Kidney (tissue), 14 donors: Measurements from ENCODE around the gene DIAPH3. TPM values are rescaled to one million over a fixed set of nuclear protein-coding genes. Genes with fewer than 3 reads are reported as not detected.

Experiments used
- DNase-seq, 5 donors: peaks; one replicate each; pipeline ENCODE4 v3.0.0-alpha.2; 2013 to 2020
- FAIRE-seq: peaks from 2 replicates; lab custom pipeline; 2012; peaks lifted over from hg19 to GRCh38; lab: Jason Lieb, UNC
- H3K27ac ChIP-seq, 2 donors: one replicate each; pipeline ENCODE4 v1.7.0; 2013; ENCODE audit warnings: low read depth in 2 of 2, low read length in 2 of 2, inconsistent platforms in 1 of 2
- H3K27me3 ChIP-seq: one replicate; pipeline ENCODE4 v1.7.1; 2013; ENCODE audit warnings: low read length, inconsistent platforms; ENCODE audit not compliant: control insufficient read depth, insufficient read depth
- H3K36me3 ChIP-seq, 3 donors: one replicate each; pipeline versions ENCODE4 v1.7.0 to v1.7.1; 2013; ENCODE audit warnings: low read length in 3 of 3, control low read depth in 1 of 3, inconsistent platforms in 1 of 3; ENCODE audit not compliant: insufficient read depth in 3 of 3, control insufficient read depth in 2 of 3
- H3K4me1 ChIP-seq, 3 donors: one replicate each; pipeline versions ENCODE4 v1.7.0 to v1.7.1; 2013; ENCODE audit warnings: low read length in 3 of 3, inconsistent platforms in 1 of 3, low read depth in 1 of 3; ENCODE audit not compliant: control insufficient read depth in 2 of 3, insufficient read depth in 2 of 3
- H3K4me3 ChIP-seq, 3 donors: one replicate each; pipeline versions ENCODE4 v1.7.0 to v1.8.1; 2013; ENCODE audit warnings: low read length in 3 of 3, control low read depth in 1 of 3, inconsistent platforms in 1 of 3
- H3K9ac ChIP-seq, 3 donors: one replicate each; pipeline versions ENCODE4 v1.7.0 to v1.7.1; 2013; ENCODE audit warnings: low read length in 3 of 3, control low read depth in 1 of 3, inconsistent platforms in 1 of 3
- H3K9me3 ChIP-seq, 3 donors: one replicate each; pipeline versions ENCODE4 v1.7.0 to v1.7.1; 2013; ENCODE audit warnings: low read length in 3 of 3, control low read depth in 1 of 3, inconsistent platforms in 1 of 3; ENCODE audit not compliant: control insufficient read depth in 2 of 3, insufficient read depth in 1 of 3
- CTCF ChIP-seq: IDR thresholded peaks from 3 replicates; pipeline ENCODE4 v1.5.1; 2012; ENCODE audit warnings: mild to moderate bottlenecking, moderate library complexity, borderline replicate concordance; ENCODE audit not compliant: insufficient read depth; ENCODE audit errors: extremely low read depth
- intact Hi-C: fragments of 100-400 bp; cut with DNase I; formaldehyde crosslinking; loops from one replicate; pipeline ENCODE4 v1.11.1; 2022
- polyA plus RNA-seq: library from polyadenylated mRNA; stranded (reverse); fragments of 350-450 nt; fragmentation: Illumina TruSeq; extraction: RNeasy Lipid Tissue Mini Kit (QIAGEN cat#74804); gene quantifications from one replicate; pipeline ENCODE4 v1.2.3, GENCODE V29; 2014; ENCODE audit warnings: low read depth, low replicate concordance; ENCODE audit not compliant: insufficient read depth
- total RNA-seq: library from RNA; stranded (reverse); fragmentation: NEBNext Ultra II Directional; extraction: Animal tissue kit (Norgen Biotek cat#: 25700); gene quantifications from one replicate; pipeline ENCODE4 v1.2.1, GENCODE V29; 2021
- donor health status: control.
- donor health status: control.
- donor health status: control.
- donor health status: control.
- donor health status: control.
- donor health status: DM: yes; HTN: yes; CAD: no.
- donor health status: Normal renal cell carcinoma (clear cell type).

The DIAPH3 gene
- total and polyA plus RNA-seq, 2 donors from 2014 or later: 2.0 to 2.7 TPM

GRCh38 chr13:59742467-59742866 is 421.3 kb downstream of the DIAPH3 start:
- Histone ChIP-seq H3K4me3 (no peak overlapping the region), H3K36me3 (no peaks in the 10 kb centered on the region), H3K27me3 (no peaks in the 10 kb centered on the region), H3K27ac (no peak overlapping the region), H3K9ac (no peak overlapping the region), H3K9me3 (no peaks in the 10 kb centered on the region), H3K4me1 (peaks cover 0 to 5% (median 0%) of the 10 kb centered on the region in 3 donors)
- TF ChIP-seq CTCF: no peak
- DNase-seq (no peak), FAIRE-seq (no peak)
- intact Hi-C loops: no loop called here

- Histone ChIP-seq H3K9ac (no peak overlapping the region), H3K4me3 (no peak overlapping the region), H3K27ac (no peak overlapping the region), H3K27me3 (no peaks in the 10 kb centered on the region), H3K9me3 (no peaks in the 10 kb centered on the region), H3K36me3 (no peaks in the 10 kb centered on the region), H3K4me1 (no peaks in the 10 kb centered on the region)
- FAIRE-seq (no peak), DNase-seq (no peak)
- intact Hi-C loops: no loop called here
- no peak for TF ChIP-seq CTCF
These were observed 424.8 kb downstream of the DIAPH3 start for GRCh38 chr13:59738921-59739320.

- Histone ChIP-seq H3K27me3 (no peaks in the 10 kb centered on the region), H3K4me3 (no peak overlapping the region), H3K36me3 (no peaks in the 10 kb centered on the region), H3K4me1 (no peaks in the 10 kb centered on the region), H3K9me3 (no peaks in the 10 kb centered on the region), H3K27ac (no peak overlapping the region), H3K9ac (no peak overlapping the region)
- intact Hi-C loops: no loop called here
- TF ChIP-seq CTCF: no peak
- DNase-seq (no peak), FAIRE-seq (no peak)
These were observed 429.3 kb downstream of the DIAPH3 start for GRCh38 chr13:59734393-59734792.

- no peaks in the 10 kb centered on the region for H3K9me3 ChIP-seq
- DNase-seq (no peak), FAIRE-seq (no peak)
- no peak overlapping the region for H3K27ac ChIP-seq
- H3K36me3 ChIP-seq: no peaks in the 10 kb centered on the region
- H3K27me3 ChIP-seq: no peaks in the 10 kb centered on the region
- TF ChIP-seq CTCF: no peak
- no peaks in the 10 kb centered on the region for H3K4me1 ChIP-seq
- no peak overlapping the region for H3K4me3 ChIP-seq
- intact Hi-C loops: no loop called here
- H3K9ac ChIP-seq: no peak overlapping the region
These were observed 430.0 kb downstream of the DIAPH3 start for GRCh38 chr13:59733744-59734143.
